HEK293 (cell line): ENCODE data around the gene MTUS2.

Source experiments
- CTCF ChIA-PET: fragments of 350-600 bp; formaldehyde crosslinking; extraction: SDS; loops from one replicate; lab custom pipeline; 2021; ENCODE audit warnings: antibody characterized with exemption; lab: Yijun Ruan, JAX
- POLR2A ChIA-PET: fragments of 300-600 bp; formaldehyde crosslinking; extraction: SDS; loops from one replicate; lab custom pipeline; 2020; ENCODE audit warnings: antibody characterized with exemption, inconsistent platforms; lab: Yijun Ruan, JAX
- H3K27ac ChIP-seq: fragments of 200-500 bp; sonication (Bioruptor generic); 2 replicates; pipeline ENCODE4 v1.5.1; 2014; ENCODE audit warnings: low read depth, low read length, control low read depth, inconsistent platforms; ENCODE audit errors: extremely low read depth
- H3K36me3 ChIP-seq, 2 experiments: fragments of 200-500 bp in 1 of 2; sonication (Bioruptor generic) in 1 of 2; 1 replicate in 1 of 2; 2 replicates in 1 of 2; pipeline ENCODE4 v1.5.1; 2014 to 2017; ENCODE audit warnings: inconsistent platforms in 2 of 2, low read length in 2 of 2; ENCODE audit not compliant: control insufficient read depth in 2 of 2, insufficient read depth in 1 of 2
- H3K4me1 ChIP-seq: fragments of 200-500 bp; sonication (Bioruptor generic); 2 replicates; pipeline ENCODE4 v1.5.1; 2014; ENCODE audit warnings: mild to moderate bottlenecking, low read length, inconsistent platforms; ENCODE audit not compliant: control insufficient read depth, insufficient read depth
- H3K4me3 ChIP-seq: 2 replicates; pipeline ENCODE4 v1.5.1; 2011; ENCODE audit warnings: low read depth, mild to moderate bottlenecking, control low read depth, low read length, moderate library complexity
- H3K9me3 ChIP-seq: fragments of 200-500 bp; sonication (Bioruptor generic); 2 replicates; pipeline ENCODE4 v1.5.1; 2014; ENCODE audit warnings: low read depth, low read length, inconsistent platforms; ENCODE audit not compliant: control insufficient read depth, insufficient read depth
- ZBTB17 ChIP-seq: fragments of 450-650 bp; formaldehyde crosslinking; IDR thresholded peaks from 2 replicates; pipeline ENCODE4 v1.5.1; 2016; ENCODE audit warnings: missing biosample characterization, missing genetic modification characterization
- ZNF148 ChIP-seq: fragments of 450-650 bp; formaldehyde crosslinking; IDR thresholded peaks from 2 replicates; pipeline ENCODE4 v1.5.0; 2017; ENCODE audit warnings: missing biosample characterization, missing genetic modification characterization, borderline replicate concordance
- ZNF157 ChIP-seq: fragments of 450-650 bp; formaldehyde crosslinking; IDR thresholded peaks from 2 replicates; pipeline ENCODE4 v1.5.1; 2016; ENCODE audit warnings: missing biosample characterization, missing genetic modification characterization
- ZNF174 ChIP-seq: fragments of 450-650 bp; formaldehyde crosslinking; IDR thresholded peaks from 2 replicates; pipeline ENCODE4 v1.5.0; 2017; ENCODE audit warnings: missing biosample characterization, mild to moderate bottlenecking, missing genetic modification characterization
- ZNF19 ChIP-seq: fragments of 450-650 bp; formaldehyde crosslinking; IDR thresholded peaks from 2 replicates; pipeline ENCODE4; 2016; ENCODE audit warnings: missing biosample characterization, missing genetic modification characterization, low read depth
- ZNF214 ChIP-seq: fragments of 450-650 bp; formaldehyde crosslinking; IDR thresholded peaks from 2 replicates; pipeline ENCODE4 v1.5.1; 2017; ENCODE audit warnings: missing biosample characterization, mild to moderate bottlenecking, missing genetic modification characterization, borderline replicate concordance
- ZNF280C ChIP-seq: fragments of 450-650 bp; formaldehyde crosslinking; IDR thresholded peaks from 2 replicates; pipeline ENCODE4 v1.5.1; 2016; ENCODE audit warnings: missing biosample characterization, missing genetic modification characterization
- ZNF335 ChIP-seq: fragments of 450-650 bp; formaldehyde crosslinking; conservative IDR thresholded peaks from 2 replicates; pipeline ENCODE4 v1.5.1; 2016; ENCODE audit warnings: missing biosample characterization, missing genetic modification characterization
- ZNF37A ChIP-seq: fragments of 450-650 bp; IDR thresholded peaks from 2 replicates; pipeline ENCODE4 v1.5.1; 2018; ENCODE audit warnings: missing biosample characterization, missing genetic modification characterization
- ZNF394 ChIP-seq: fragments of 450-650 bp; formaldehyde crosslinking; IDR thresholded peaks from 2 replicates; pipeline ENCODE4 v1.5.1; 2016; ENCODE audit warnings: missing biosample characterization, missing genetic modification characterization, mild to moderate bottlenecking, moderate library complexity, borderline replicate concordance
- ZNF510 ChIP-seq: fragments of 450-650 bp; formaldehyde crosslinking; IDR thresholded peaks from 2 replicates; pipeline ENCODE4 v1.5.1; 2018; ENCODE audit warnings: mild to moderate bottlenecking, missing genetic modification characterization, missing biosample characterization; ENCODE audit not compliant: insufficient replicate concordance
- ZNF521 ChIP-seq: fragments of 450-650 bp; formaldehyde crosslinking; IDR thresholded peaks from 2 replicates; pipeline ENCODE4 v1.5.1; 2017; ENCODE audit warnings: missing biosample characterization, mild to moderate bottlenecking, missing genetic modification characterization
- ZNF660 ChIP-seq: fragments of 450-650 bp; IDR thresholded peaks from 2 replicates; pipeline ENCODE4 v1.5.1; 2018; ENCODE audit warnings: missing biosample characterization, mild to moderate bottlenecking, missing genetic modification characterization
- ZNF792 ChIP-seq: fragments of 450-650 bp; formaldehyde crosslinking; IDR thresholded peaks from 2 replicates; pipeline ENCODE4 v1.5.1; 2016; ENCODE audit warnings: missing biosample characterization, missing genetic modification characterization
- TF ChIP-seq, protein P1 (sequence below): fragments of 450-650 bp; formaldehyde crosslinking; IDR thresholded peaks from 2 replicates; pipeline ENCODE4 v1.5.1; 2016; ENCODE audit warnings: missing biosample characterization, missing genetic modification characterization
- TF ChIP-seq, protein P2 (sequence below): fragments of 450-650 bp; formaldehyde crosslinking; IDR thresholded peaks from 2 replicates; pipeline ENCODE4 v1.5.1; 2017; ENCODE audit warnings: missing biosample characterization, missing genetic modification characterization
- TF ChIP-seq, protein P3 (sequence below): sonication (generic); formaldehyde crosslinking; IDR thresholded peaks from 2 replicates; pipeline ENCODE4 v1.8.1; 2022; ENCODE audit warnings: mild to moderate bottlenecking, moderate library complexity, missing genetic modification reagents
- TF ChIP-seq, protein P4 (sequence below): fragments of 450-650 bp; formaldehyde crosslinking; IDR thresholded peaks from 2 replicates; pipeline ENCODE4 v1.5.1; 2016; ENCODE audit warnings: missing biosample characterization, missing genetic modification characterization, borderline replicate concordance

The MTUS2 gene

DNA sequence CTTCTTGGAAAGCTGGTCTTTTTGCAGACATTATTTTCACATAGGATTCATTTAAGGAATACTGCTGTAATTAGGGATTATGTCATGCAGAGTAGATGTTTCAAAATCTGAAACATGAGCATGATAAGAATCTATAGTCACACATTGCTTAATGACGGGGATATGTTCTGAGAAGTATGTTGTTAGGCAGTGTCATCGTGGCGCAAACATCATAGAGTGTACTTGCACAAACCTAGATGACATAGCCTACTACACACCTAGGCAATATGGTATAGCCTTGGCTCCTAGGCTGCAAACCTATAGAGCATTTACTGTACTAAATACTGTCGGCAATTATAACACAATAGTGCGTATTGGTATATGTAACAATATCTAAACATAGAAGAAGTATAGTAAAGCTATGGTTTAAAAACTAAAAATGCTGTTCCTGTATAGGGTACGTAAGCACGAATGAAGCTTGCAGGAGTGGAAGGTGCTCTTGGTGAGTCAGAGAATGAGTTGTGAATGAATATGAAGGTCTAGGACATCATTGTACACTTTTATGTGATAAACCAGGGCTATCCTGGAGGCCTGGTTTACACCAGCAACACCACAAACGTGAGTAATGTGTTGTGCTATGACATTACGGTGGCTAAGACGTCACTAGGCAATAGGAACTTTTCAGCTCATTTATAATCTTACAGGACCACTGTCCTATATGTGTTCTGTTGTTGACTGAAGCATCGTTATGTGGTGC is 283.1 kb downstream of the MTUS2 start:
- H3K9me3 ChIP-seq, result no peaks in the 10 kb centered on the region
- TF ChIP-seq ZNF335 (tag by site-specific recombination) (no peak), ZNF19 (tag by site-specific recombination) (no peak), ZNF174 (no peak), ZNF521 (no peak), ZBTB17 (tag by site-specific recombination) (no peak), ZNF394 (tag by site-specific recombination) (no peak), ZNF157 (tag by site-specific recombination) (no peak), ZNF148 (tag by site-specific recombination) (no peak), ZNF510 (tag by site-specific recombination) (no peak), ZNF37A (tag by site-specific recombination) (no peak)
- TF ChIP-seq, protein P1, sequence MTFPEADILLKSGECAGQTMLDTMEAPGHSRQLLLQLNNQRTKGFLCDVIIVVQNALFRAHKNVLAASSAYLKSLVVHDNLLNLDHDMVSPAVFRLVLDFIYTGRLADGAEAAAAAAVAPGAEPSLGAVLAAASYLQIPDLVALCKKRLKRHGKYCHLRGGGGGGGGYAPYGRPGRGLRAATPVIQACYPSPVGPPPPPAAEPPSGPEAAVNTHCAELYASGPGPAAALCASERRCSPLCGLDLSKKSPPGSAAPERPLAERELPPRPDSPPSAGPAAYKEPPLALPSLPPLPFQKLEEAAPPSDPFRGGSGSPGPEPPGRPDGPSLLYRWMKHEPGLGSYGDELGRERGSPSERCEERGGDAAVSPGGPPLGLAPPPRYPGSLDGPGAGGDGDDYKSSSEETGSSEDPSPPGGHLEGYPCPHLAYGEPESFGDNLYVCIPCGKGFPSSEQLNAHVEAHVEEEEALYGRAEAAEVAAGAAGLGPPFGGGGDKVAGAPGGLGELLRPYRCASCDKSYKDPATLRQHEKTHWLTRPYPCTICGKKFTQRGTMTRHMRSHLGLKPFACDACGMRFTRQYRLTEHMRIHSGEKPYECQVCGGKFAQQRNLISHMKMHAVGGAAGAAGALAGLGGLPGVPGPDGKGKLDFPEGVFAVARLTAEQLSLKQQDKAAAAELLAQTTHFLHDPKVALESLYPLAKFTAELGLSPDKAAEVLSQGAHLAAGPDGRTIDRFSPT (tag by site-specific recombination), result no peak
- TF ChIP-seq, protein P2, sequence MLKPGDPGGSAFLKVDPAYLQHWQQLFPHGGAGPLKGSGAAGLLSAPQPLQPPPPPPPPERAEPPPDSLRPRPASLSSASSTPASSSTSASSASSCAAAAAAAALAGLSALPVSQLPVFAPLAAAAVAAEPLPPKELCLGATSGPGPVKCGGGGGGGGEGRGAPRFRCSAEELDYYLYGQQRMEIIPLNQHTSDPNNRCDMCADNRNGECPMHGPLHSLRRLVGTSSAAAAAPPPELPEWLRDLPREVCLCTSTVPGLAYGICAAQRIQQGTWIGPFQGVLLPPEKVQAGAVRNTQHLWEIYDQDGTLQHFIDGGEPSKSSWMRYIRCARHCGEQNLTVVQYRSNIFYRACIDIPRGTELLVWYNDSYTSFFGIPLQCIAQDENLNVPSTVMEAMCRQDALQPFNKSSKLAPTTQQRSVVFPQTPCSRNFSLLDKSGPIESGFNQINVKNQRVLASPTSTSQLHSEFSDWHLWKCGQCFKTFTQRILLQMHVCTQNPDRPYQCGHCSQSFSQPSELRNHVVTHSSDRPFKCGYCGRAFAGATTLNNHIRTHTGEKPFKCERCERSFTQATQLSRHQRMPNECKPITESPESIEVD (tag by site-specific recombination), result no peak
- TF ChIP-seq, protein P3, sequence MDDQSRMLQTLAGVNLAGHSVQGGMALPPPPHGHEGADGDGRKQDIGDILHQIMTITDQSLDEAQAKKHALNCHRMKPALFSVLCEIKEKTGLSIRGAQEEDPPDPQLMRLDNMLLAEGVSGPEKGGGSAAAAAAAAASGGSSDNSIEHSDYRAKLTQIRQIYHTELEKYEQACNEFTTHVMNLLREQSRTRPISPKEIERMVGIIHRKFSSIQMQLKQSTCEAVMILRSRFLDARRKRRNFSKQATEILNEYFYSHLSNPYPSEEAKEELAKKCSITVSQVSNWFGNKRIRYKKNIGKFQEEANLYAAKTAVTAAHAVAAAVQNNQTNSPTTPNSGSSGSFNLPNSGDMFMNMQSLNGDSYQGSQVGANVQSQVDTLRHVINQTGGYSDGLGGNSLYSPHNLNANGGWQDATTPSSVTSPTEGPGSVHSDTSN (CRISPR knock-in tag), result no peak

DNA sequence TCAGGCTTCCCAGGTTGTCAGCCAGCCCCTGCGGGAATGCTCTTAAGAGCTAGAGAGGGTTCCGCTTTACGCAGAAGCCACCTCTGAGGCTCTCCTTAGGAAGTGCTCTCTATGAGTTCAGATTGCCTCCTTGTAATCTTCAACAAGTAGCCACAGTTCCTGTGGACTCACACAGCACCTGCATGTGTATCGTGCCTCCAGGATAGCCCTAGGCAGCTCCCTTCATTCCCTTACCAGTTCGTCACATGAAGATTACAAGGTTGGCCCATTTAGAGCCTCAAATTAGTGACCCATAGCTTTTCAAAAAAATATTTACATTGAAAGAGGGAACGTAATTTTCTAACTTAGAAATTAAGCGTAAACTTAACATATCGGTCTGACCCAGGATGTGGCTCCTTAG is 284.3 kb downstream of the MTUS2 start:
- TF ChIP-seq ZNF19 (tag by site-specific recombination) (no peak), ZNF660 (tag by site-specific recombination) (no peak), ZNF280C (tag by site-specific recombination) (no peak), ZNF792 (no peak), ZNF214 (tag by site-specific recombination) (no peak)
- TF ChIP-seq, protein P4, sequence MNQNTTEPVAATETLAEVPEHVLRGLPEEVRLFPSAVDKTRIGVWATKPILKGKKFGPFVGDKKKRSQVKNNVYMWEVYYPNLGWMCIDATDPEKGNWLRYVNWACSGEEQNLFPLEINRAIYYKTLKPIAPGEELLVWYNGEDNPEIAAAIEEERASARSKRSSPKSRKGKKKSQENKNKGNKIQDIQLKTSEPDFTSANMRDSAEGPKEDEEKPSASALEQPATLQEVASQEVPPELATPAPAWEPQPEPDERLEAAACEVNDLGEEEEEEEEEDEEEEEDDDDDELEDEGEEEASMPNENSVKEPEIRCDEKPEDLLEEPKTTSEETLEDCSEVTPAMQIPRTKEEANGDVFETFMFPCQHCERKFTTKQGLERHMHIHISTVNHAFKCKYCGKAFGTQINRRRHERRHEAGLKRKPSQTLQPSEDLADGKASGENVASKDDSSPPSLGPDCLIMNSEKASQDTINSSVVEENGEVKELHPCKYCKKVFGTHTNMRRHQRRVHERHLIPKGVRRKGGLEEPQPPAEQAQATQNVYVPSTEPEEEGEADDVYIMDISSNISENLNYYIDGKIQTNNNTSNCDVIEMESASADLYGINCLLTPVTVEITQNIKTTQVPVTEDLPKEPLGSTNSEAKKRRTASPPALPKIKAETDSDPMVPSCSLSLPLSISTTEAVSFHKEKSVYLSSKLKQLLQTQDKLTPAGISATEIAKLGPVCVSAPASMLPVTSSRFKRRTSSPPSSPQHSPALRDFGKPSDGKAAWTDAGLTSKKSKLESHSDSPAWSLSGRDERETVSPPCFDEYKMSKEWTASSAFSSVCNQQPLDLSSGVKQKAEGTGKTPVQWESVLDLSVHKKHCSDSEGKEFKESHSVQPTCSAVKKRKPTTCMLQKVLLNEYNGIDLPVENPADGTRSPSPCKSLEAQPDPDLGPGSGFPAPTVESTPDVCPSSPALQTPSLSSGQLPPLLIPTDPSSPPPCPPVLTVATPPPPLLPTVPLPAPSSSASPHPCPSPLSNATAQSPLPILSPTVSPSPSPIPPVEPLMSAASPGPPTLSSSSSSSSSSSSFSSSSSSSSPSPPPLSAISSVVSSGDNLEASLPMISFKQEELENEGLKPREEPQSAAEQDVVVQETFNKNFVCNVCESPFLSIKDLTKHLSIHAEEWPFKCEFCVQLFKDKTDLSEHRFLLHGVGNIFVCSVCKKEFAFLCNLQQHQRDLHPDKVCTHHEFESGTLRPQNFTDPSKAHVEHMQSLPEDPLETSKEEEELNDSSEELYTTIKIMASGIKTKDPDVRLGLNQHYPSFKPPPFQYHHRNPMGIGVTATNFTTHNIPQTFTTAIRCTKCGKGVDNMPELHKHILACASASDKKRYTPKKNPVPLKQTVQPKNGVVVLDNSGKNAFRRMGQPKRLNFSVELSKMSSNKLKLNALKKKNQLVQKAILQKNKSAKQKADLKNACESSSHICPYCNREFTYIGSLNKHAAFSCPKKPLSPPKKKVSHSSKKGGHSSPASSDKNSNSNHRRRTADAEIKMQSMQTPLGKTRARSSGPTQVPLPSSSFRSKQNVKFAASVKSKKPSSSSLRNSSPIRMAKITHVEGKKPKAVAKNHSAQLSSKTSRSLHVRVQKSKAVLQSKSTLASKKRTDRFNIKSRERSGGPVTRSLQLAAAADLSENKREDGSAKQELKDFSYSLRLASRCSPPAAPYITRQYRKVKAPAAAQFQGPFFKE (tag by site-specific recombination), result no peak
- Histone ChIP-seq H3K9me3 (no peaks in the 10 kb centered on the region), H3K27ac (no peak overlapping the region), H3K4me3 (no peak overlapping the region), H3K4me1 (no peaks in the 10 kb centered on the region), H3K36me3 (no peaks in the 10 kb centered on the region)
- CTCF ChIA-PET, result no interaction called here
- POLR2A ChIA-PET, result no interaction called here

More for the DNA sequence above, 283.1 kb downstream of the MTUS2 start:
- Histone ChIP-seq H3K36me3 (no peaks in the 10 kb centered on the region), H3K4me3 (no peak overlapping the region), H3K4me1 (no peaks in the 10 kb centered on the region), H3K27ac (no peak overlapping the region)
- CTCF ChIA-PET, result no interaction called here
- POLR2A ChIA-PET, result no interaction called here
